ENCODE data around the gene PDP2. TPM values are rescaled to one million over a fixed set of nuclear protein-coding genes. Genes with fewer than 3 reads are reported as not detected.

Gene PDP2
- total RNA-seq, 1 experiment from 2014 or later = 44.4 TPM

- BruUV-seq (replicated peaks) = no TSS peak
- POLR2A ChIA-PET = interaction anchor here (0.6 to 1.9 kb wide), 6 partner anchors 10 to 799 kb away, joined by 3 to 16 read pairs (median 4); partner anchors contain the start of gene NAE1
- intact Hi-C loops (cut with micrococcal nuclease; ENCODE audit: unreplicated experiment) = no loop called here
Observed at GRCh38 chr16:66881014-66881417, 701 bp downstream of the PDP2 start.

GRCh38 chr16:66881560-66881959, 1.2 kb downstream of the PDP2 start:
- POLR2A ChIA-PET = no interaction called here
- no peak overlapping the region for H3K27ac Mint-ChIP-seq (ENCODE audit: unreplicated experiment)
- no peaks in the 10 kb centered on the region for H3K9me3 Mint-ChIP-seq (ENCODE audit: unreplicated experiment)
- peaks cover 27% of the 10 kb centered on the region for H3K4me1 Mint-ChIP-seq (ENCODE audit: low read depth, unreplicated experiment)
- TF ChIP-seq CTCF (IDR thresholded peaks at IDR 0.05; ENCODE audit: insufficient read depth in 1 of 2, low read depth in 1 of 2, low read length in 1 of 2, severe bottlenecking in 1 of 2, unreplicated experiment in 1 of 2) = no peak
- intact Hi-C loops (cut with micrococcal nuclease; ENCODE audit: unreplicated experiment) = no loop called here
- H3K4me1 ChIP-seq = peaks cover 32% of the 10 kb centered on the region
- H3K27me3 ChIP-seq (replicated peaks; ENCODE audit: control insufficient read depth, insufficient read depth, low read length) = no peaks in the 10 kb centered on the region
- peaks cover 5% of the 10 kb centered on the region for H3K36me3 ChIP-seq (ENCODE audit: control insufficient read depth, insufficient read depth, low read length)
- no peaks in the 10 kb centered on the region for H3K9me3 ChIP-seq
- DNase-seq = no peak
- no TSS peak for BruUV-seq (replicated peaks)
- CTCF ChIA-PET = interaction anchor here (1.0 to 3.8 kb wide), 5 partner anchors 9 to 51 kb away, joined by 3 to 45 read pairs (median 7); partner anchors contain the start of gene NAE1
- H3K36me3 Mint-ChIP-seq (ENCODE audit: insufficient read depth, unreplicated experiment) = peaks cover 30% of the 10 kb centered on the region
- H3K4me3 ChIP-seq (ENCODE audit: low read depth, low read length) = peak overlapping the region; percentile 95
- H3K4me3 Mint-ChIP-seq (ENCODE audit: unreplicated experiment) = peak overlapping the region; percentile 89
- no peaks in the 10 kb centered on the region for H3K27me3 Mint-ChIP-seq (ENCODE audit: insufficient read depth, unreplicated experiment)

More at GRCh38 chr16:66881014-66881417, 701 bp downstream of the PDP2 start:
- H3K27ac Mint-ChIP-seq (ENCODE audit: unreplicated experiment) = no peak overlapping the region
- Histone ChIP-seq H3K4me3 (ENCODE audit: low read depth, low read length) (peak overlapping the region; percentile 95), H3K9me3 (no peaks in the 10 kb centered on the region), H3K36me3 (ENCODE audit: control insufficient read depth, insufficient read depth, low read length) (peaks cover 5% of the 10 kb centered on the region), H3K4me1 (peaks cover 27% of the 10 kb centered on the region), H3K27me3 (replicated peaks; ENCODE audit: control insufficient read depth, insufficient read depth, low read length) (no peaks in the 10 kb centered on the region)
- peak overlapping the region; percentile 89 for H3K4me3 Mint-ChIP-seq (ENCODE audit: unreplicated experiment)
- DNase-seq = no peak
- H3K36me3 Mint-ChIP-seq (ENCODE audit: insufficient read depth, unreplicated experiment) = peaks cover 27% of the 10 kb centered on the region
- CTCF ChIA-PET = interaction anchor here (0.7 to 3.8 kb wide), 14 partner anchors 8 to 366 kb away, joined by 3 to 45 read pairs (median 4); partner anchors contain the start of genes FHOD1 and NAE1
- no peak for TF ChIP-seq CTCF (IDR thresholded peaks at IDR 0.05; ENCODE audit: insufficient read depth in 1 of 2, low read depth in 1 of 2, low read length in 1 of 2, severe bottlenecking in 1 of 2, unreplicated experiment in 1 of 2)
- peaks cover 22% of the 10 kb centered on the region for H3K4me1 Mint-ChIP-seq (ENCODE audit: low read depth, unreplicated experiment)
- H3K27me3 Mint-ChIP-seq (ENCODE audit: insufficient read depth, unreplicated experiment) = no peaks in the 10 kb centered on the region
- no peaks in the 10 kb centered on the region for H3K9me3 Mint-ChIP-seq (ENCODE audit: unreplicated experiment)

GRCh38 chr16:66881964-66882508, 1.7 kb downstream of the PDP2 start:
- no peaks in the 10 kb centered on the region for H3K27me3 ChIP-seq (replicated peaks; ENCODE audit: control insufficient read depth, insufficient read depth, low read length)
- intact Hi-C loops (cut with micrococcal nuclease; ENCODE audit: unreplicated experiment) = no loop called here
- Mint-ChIP-seq H3K36me3 (ENCODE audit: insufficient read depth, unreplicated experiment) (peaks cover 35% of the 10 kb centered on the region), H3K27ac (ENCODE audit: unreplicated experiment) (no peak overlapping the region), H3K9me3 (ENCODE audit: unreplicated experiment) (no peaks in the 10 kb centered on the region), H3K4me1 (ENCODE audit: low read depth, unreplicated experiment) (peaks cover 32% of the 10 kb centered on the region), H3K4me3 (ENCODE audit: unreplicated experiment) (peak overlapping the region; percentile 89), H3K27me3 (ENCODE audit: insufficient read depth, unreplicated experiment) (no peaks in the 10 kb centered on the region)
- peaks cover 36% of the 10 kb centered on the region for H3K4me1 ChIP-seq
- BruUV-seq (replicated peaks) = no TSS peak
- H3K36me3 ChIP-seq (ENCODE audit: control insufficient read depth, insufficient read depth, low read length) = peaks cover 5% of the 10 kb centered on the region
- H3K9me3 ChIP-seq = no peaks in the 10 kb centered on the region
- ChIA-PET POLR2A (no interaction called here), CTCF (interaction anchor here (1.0 to 3.8 kb wide), 4 partner anchors 9 to 51 kb away, joined by 3 to 45 read pairs (median 6); partner anchors contain the start of gene NAE1)
- H3K4me3 ChIP-seq (ENCODE audit: low read depth, low read length) = no peak overlapping the region; the same call in 1 of the 2 replicates
- DNase-seq = no peak
- TF ChIP-seq CTCF (IDR thresholded peaks at IDR 0.05; ENCODE audit: insufficient read depth in 1 of 2, low read depth in 1 of 2, low read length in 1 of 2, severe bottlenecking in 1 of 2, unreplicated experiment in 1 of 2) = no peak

Measured in Caco-2 (cell line).